ENCODE data around the gene MADD. TPM values are rescaled to one million over a fixed set of nuclear protein-coding genes. Genes with fewer than 3 reads are reported as not detected.

Gene MADD
- total RNA-seq, 1 donor from 2014 or later = 24.7 TPM

- no peak overlapping the region for H3K4me3 ChIP-seq (ENCODE audit: low read depth, low read length)
- DNase-seq (ENCODE audit: low read depth) = no peak
- no peak for TF ChIP-seq CTCF (conservative IDR thresholded peaks at IDR 0.05; ENCODE audit: low read depth, low read length)
These were observed 47.3 kb downstream of the MADD start for GRCh38 chr11:47317064-47317828.

- no peak for DNase-seq (ENCODE audit: low read depth)
- TF ChIP-seq CTCF (conservative IDR thresholded peaks at IDR 0.05; ENCODE audit: low read depth, low read length) = no peak
- no peak overlapping the region for H3K4me3 ChIP-seq (ENCODE audit: low read depth, low read length)
These were observed 48.2 kb downstream of the MADD start for GRCh38 chr11:47318166-47318565.

DNA sequence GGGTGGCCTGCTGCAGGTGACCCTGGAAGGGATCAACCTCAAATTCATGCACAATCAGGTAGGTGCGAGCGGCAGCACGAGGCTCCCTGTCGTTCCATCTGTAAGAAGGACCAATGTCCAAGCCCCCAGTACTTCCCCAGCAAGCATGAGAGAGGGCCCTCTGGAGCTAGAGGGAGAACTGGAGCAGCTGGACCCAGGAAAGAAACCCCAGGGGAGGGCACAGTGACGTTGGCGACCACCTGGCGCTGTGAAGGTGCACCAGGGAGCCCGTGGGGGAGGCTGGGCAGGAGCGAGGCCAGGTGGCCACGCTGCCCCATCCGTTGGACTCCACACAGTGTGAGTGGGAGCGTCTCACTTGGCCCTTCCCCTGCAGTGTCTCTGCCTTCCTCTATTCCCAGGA lies 54.6 kb downstream of the MADD start:
- TF ChIP-seq CTCF (conservative IDR thresholded peaks at IDR 0.05; ENCODE audit: low read depth, low read length) = no peak
- no peak for DNase-seq (ENCODE audit: low read depth)
- no peak overlapping the region for H3K4me3 ChIP-seq (ENCODE audit: low read depth, low read length)

DNA sequence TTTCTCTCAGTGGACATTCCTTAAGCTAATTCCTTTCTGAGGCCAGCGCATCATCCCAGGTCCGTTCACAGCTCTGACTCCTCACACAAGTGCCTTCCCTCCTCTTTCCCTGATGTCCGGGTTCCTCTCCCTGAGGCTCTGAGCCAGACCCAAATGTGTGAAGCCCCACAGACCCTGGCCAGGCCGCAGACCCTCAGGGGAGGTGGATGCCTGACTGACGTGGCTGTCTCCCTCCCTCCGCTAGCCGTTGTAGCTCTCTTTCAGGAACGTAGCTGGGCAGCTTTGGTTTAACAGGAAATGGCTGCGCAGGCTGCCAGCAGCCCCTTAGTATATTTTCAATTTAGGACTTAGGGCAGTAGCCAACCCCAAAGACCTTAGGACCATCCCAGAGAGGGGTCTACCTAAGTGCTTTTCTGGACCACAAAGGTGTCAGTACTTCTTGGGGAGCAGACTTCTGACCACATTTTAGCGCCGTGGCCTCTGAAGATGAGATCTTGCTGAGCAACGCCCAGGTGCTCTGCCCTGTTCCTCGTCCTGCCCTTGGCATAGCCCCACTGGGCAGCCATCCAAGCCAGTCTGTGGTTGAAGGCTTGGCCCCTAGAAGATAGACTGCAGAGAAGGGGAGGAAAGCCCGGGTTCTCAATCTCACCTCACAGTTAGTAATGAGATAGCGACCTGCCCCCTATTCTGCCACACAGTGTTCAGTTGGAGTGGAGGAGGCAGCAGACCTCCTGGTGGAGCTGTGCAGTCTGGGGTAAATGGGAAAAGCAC lies 55.5 kb downstream of the MADD start:
- no peak for TF ChIP-seq CTCF (conservative IDR thresholded peaks at IDR 0.05; ENCODE audit: low read depth, low read length)
- no peak for DNase-seq (ENCODE audit: low read depth)

GRCh38 chr11:47326198-47326597 lies 56.3 kb downstream of the MADD start:
- H3K4me3 ChIP-seq (ENCODE audit: low read depth, low read length) = no peak overlapping the region
- no peak for DNase-seq (ENCODE audit: low read depth)
- no peak for TF ChIP-seq CTCF (conservative IDR thresholded peaks at IDR 0.05; ENCODE audit: low read depth, low read length)

More for the DNA sequence above, 55.5 kb downstream of the MADD start:
- H3K4me3 ChIP-seq (ENCODE audit: low read depth, low read length) = no peak overlapping the region

- TF ChIP-seq CTCF (conservative IDR thresholded peaks at IDR 0.05; ENCODE audit: low read depth, low read length) = no peak
- H3K4me3 ChIP-seq (ENCODE audit: low read depth, low read length) = no peak overlapping the region
- DNase-seq (ENCODE audit: low read depth) = no peak
These were observed 57.1 kb downstream of the MADD start for GRCh38 chr11:47327025-47327424.
